ENCODE measurements around the gene CISD1. TPM values are rescaled to one million over a fixed set of nuclear protein-coding genes. Genes with fewer than 3 reads are reported as not detected.
"Not testable (repeated sequence)": the region's sequence is repeated elsewhere in the genome, so short reads cannot be mapped to it uniquely, and the experiment has no call there.

The CISD1 gene
- 31.6 and 46.3 TPM in 2 replicates for total RNA-seq
- 35.8 TPM for polyA plus RNA-seq (2012)

GRCh38 chr10:58268946-58269781, at the start of gene CISD1:
Gene CISD1 (plus strand): TSS chr10:58269162. CDS start chr10:58269274, 112 bp downstream.
- DNase-seq (ENCODE audit: low read depth): peak; percentile 99

DNA sequence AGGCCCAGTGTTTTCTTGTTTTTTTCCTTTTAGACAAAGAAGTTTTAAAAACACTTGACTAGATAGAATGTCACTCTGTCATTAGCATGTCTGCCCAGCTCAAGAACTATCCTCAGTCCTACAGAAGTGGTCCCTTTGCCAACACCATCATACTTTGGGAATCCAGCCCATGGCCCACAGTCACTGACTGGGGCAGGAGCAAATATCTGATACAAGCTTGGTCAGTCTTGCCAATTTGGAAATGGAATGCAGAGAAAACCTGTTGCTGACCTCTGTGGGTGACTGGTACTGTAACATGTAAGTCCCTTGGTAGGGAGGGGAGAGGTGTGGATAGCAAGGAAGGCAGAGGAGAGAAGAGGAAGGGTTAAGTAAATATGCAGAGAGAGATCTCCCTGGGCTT, 49.1 kb upstream of the CISD1 start:
- DNase-seq (ENCODE audit: low read depth): peak; percentile 70

DNA sequence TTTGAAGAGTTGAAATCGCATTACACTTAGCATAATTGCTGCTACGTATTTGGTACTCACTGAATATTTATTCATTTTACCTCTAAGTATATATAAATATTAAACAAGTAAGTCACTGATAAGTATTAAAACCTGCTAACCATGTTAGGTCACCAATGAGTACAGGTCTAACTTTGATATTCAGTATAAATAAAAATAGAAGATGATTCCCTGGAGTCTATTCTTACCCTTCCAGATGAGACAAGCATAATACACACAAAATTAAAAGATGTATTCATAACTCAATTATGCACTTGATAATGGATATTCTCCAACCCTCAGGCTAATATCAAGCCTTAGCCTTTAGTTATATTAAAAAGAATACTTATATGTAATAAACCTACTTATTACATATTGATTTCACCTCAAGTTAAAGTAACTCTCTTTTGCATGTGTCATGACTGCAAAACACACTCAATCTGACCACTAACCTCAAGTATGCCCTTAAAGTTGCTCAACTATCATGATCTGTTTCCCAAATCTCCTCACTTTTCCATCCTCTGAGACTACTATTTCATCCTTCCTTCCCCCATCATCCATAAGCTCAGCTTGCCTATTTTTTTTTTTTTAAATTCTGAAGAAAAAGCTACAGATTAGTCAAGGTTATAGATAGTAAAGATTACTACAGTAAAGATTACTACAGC, 48.1 kb upstream of the CISD1 start:
- DNase-seq (ENCODE audit: low read depth): peak; percentile 38

DNA sequence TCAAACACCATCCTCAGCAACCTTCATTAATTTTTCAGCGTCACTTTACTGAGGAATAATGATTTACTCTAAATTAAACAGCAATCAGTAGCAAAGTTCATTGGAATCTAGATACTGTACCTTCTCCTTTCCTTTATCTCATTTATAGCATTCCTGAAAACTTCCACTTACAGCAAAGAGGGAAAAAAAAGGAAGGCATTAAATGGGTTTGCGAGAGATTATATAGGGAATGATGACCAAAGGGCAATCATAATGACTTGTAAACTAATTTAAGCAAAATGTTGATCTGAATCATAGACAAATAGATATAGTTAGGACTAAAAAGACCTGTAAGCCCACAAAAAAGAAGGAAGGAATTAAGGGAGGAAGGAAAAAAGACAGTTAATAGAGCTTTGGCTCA, 43.3 kb upstream of the CISD1 start:
- DNase-seq (ENCODE audit: low read depth): no peak

GRCh38 chr10:58229856-58230255, 39.1 kb upstream of the CISD1 start:
- not testable (repeated sequence) for DNase-seq (ENCODE audit: low read depth)

GRCh38 chr10:58237014-58237834, 31.7 kb upstream of the CISD1 start:
- peak; percentile 33 for DNase-seq (ENCODE audit: low read depth)

DNA sequence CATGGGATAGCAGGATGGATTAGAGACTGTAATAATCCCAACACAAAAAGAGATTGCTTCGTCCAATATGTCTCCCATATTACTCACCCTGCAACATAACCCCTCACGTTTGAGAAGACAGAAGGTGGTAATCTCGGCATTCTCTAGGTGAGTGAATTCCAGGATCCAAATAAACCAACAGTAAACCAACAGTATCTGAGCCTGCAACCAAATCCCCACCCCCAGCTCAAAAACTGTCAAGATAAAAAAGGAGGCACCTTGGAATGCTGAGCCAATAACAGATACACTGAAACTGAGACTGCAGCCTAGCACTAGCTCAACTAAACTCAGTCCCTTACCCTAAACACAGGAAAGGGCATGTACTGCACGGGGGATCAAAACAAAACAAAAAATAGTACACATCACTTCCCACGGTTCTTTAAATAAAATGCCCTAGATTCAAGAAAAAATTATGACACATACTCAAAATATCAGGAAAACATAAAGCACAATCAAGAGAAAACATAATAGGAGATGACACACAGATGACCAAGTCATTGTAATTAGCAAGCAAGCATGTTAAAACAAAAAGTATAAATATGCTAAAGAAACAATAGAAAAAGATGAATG, 29.3 kb upstream of the CISD1 start:
- no peak for DNase-seq (ENCODE audit: low read depth)

- no peak for DNase-seq (ENCODE audit: low read depth)
These were observed 28.4 kb upstream of the CISD1 start for GRCh38 chr10:58240531-58240930.

GRCh38 chr10:58241346-58241745, 27.6 kb upstream of the CISD1 start:
- DNase-seq (ENCODE audit: low read depth): no peak

DNA sequence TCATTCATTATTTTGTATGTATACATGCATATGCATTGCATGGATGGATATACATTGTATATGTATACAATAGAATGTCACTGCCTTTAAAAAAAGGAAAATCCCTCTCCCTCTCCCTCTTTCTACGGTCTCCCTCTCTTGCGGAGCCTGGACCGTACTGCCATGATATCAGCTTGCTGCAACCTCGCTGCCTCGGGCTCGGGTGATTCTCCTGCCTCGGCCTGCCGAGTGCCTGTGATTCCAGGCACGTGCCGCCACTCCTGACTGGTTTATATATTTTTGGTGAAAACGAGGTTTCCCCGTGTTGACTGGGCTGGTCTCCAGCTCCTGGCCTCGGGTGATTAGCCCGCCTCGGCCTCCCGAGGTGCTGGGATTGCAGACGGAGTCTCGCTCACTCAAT, 25.7 kb upstream of the CISD1 start:
- no peak for DNase-seq (ENCODE audit: low read depth)

DNA sequence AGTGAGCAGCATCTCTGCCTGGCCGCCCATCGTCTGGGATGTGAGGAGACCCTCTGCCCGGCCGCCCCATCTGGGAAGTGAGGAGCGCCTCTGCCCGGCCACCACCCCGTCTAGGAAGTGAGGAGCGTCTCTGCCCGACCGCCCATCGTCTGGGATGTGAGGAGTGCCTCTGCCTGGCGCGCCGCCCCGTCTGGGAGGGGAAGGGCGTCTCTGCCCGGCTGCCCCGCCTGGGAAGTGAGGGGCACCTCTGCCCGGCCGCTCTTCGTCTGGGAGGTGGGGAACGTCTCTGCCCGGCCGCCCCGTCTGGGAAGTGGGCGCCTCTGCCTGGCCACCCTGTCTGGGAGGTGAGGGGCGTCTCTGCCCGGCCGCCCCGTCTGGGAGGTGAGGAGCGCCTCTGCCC, 25.2 kb upstream of the CISD1 start:
- DNase-seq (ENCODE audit: low read depth): not testable (repeated sequence)

DNA sequence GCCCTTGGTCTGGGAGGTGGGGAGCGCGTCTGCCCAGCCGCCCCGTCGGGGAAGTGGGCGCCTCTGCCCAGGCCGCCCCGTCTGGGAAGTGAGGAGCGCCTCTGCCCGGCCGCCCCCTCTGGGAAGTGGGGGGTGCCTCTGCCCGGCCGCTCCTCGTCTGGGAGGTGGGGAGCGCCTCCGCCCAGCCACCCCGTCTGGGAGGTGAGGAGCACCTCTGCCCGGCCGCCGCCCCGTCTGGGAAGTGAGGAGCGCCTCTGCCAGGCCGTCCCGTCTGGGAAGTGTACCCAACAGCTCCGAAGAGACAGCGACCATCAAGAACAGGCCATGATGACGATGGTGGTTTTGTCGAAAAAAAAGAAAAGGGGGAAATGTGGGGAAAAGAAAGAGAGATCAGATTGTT, 24.7 kb upstream of the CISD1 start:
- not testable (repeated sequence) for DNase-seq (ENCODE audit: low read depth)

DNA sequence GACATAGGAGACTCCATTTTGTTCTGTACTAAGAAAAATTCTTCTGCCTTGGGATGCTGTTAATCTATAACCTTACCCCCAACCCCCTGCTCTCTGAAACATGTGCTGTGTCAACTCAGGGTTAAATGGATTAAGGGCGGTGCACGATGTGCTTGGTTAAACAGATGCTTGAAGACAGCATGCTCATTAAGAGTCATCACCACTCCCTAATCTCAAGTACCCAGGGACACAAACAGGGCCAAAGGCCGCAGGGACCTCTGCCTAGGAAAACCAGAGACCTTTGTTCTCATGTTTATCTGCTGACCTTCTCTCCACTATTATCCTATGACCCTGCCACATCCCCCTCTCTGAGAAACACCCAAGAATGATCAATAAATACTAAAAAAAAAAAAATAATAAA, 24.3 kb upstream of the CISD1 start:
- not testable (repeated sequence) for DNase-seq (ENCODE audit: low read depth)

DNA sequence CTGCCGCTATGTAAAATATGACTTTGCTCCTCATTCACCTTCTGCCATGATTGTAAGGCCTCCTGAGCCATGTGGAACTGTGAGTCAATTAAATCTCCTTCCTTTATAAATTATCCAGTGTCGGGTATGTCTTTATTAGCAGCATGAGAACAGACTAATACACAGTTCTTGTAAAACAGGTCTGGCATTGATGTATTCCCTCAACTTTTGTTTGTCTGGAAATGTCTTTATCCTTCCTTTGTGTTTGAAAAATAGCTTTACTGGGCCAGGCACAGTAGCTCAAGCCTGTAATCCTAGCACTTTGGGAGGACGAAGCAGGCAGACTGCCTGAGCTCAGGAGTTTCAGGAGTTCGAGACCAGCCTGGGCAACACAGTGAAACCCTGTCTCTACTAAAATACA, 15.8 kb upstream of the CISD1 start:
- DNase-seq (ENCODE audit: low read depth): no peak

GRCh38 chr10:58254644-58255043, 14.3 kb upstream of the CISD1 start:
- no peak for DNase-seq (ENCODE audit: low read depth)

GRCh38 chr10:58256013-58256780, 12.8 kb upstream of the CISD1 start:
- not testable (repeated sequence) for DNase-seq (ENCODE audit: low read depth)

DNA sequence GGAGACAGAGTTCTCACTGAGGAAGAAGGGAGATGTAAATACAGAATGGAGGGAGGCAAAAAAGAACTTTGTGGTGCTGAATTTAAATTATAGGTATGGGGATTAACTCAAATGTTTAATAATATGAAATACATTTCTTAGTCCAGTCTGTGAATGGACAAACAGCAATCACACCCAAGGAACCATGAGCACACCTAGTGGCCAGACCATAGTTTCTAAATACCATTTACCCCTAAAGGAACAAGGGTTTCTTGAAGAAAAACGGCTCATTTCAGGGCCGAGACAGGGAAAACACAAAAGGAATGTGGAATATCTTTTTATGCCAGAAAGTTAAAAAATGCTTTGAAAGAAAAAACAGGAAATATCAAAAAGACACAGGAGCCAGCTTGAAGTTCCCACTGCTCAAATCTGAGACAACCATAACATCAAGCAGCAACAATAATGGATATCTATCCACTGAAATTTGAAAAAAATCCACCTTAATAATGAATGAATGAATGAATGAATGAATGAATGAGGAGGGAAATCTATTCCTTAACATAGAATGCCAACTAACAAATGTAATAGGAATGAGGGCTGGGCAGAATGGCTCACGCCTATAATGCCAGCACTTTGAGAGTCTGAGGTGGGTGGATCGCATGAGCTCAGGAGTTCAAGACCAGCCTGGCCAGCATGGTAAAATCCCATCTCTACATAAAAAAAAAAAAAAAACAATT, 9.8 kb upstream of the CISD1 start:
- no peak for DNase-seq (ENCODE audit: low read depth)

DNA sequence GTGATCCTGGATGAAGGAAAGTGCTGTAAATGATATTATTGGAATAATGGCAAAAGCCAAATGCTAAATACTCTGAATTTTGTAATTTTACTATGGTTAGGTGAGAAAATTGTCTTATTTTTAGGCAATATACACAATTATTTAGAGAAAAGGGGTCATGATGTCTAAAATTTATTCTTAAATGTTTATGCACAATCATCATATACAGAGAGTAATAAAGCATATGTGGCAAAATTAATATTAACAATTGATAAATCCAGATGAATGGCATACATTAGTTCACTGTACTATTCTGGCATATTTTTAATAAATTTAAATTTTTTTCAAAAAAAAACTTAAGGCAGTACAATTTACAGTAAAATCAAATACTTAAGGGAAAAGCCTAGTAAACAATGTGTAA, 8.6 kb upstream of the CISD1 start:
- no peak for DNase-seq (ENCODE audit: low read depth)

DNA sequence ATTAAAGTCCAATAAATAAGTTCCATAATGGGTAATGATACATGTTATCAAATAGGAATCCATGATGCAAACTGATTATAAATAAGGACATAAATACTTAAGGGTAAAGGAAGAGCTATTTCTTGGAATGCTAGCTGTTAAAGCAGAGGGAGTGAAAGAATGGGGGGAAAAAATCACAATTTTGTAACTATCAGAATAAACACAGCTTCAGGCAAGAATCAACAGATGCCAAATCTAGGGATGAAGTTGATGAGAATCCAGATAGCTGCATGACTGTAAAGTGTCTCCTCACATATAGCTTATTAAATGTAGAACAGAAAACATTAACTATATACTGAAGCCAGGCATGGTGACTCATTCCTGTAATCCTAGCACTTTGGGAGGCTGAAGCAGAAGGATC, 6.2 kb upstream of the CISD1 start:
- no peak for DNase-seq (ENCODE audit: low read depth)

GRCh38 chr10:58264780-58265179, 4.2 kb upstream of the CISD1 start:
- no peak for DNase-seq (ENCODE audit: low read depth)

All from myocyte (in vitro differentiated cells).